Mesenchymal stem cell (in vitro differentiated cells and primary cell): ENCODE measurements around the gene MAP4K3.

Experiments used
- DNase-seq: peaks from one replicate; pipeline ENCODE4 v3.0.0-alpha.2; 2013
- H2AFZ ChIP-seq: one replicate; pipeline ENCODE4 v1.6.1; 2013; ENCODE audit warnings: low read depth, mild to moderate bottlenecking, control low read depth, inconsistent platforms, low read length, moderate library complexity
- H2AK5ac ChIP-seq: 2 replicates; pipeline ENCODE4 v1.6.1; 2013; ENCODE audit warnings: low read length, moderate library complexity, mild to moderate bottlenecking, inconsistent platforms; ENCODE audit not compliant: severe bottlenecking
- H2BK120ac ChIP-seq: one replicate; pipeline ENCODE4 v1.6.1; 2013; ENCODE audit warnings: low read depth, mild to moderate bottlenecking, inconsistent platforms, low read length, moderate library complexity
- H2BK12ac ChIP-seq, 2 experiments: one replicate each; pipeline ENCODE4 v1.6.1; 2013; ENCODE audit warnings: inconsistent platforms in 2 of 2, low read length in 2 of 2, mild to moderate bottlenecking in 2 of 2, moderate library complexity in 2 of 2, control low read depth in 1 of 2
- H2BK15ac ChIP-seq: one replicate; pipeline ENCODE4 v1.6.1; 2013; ENCODE audit warnings: mild to moderate bottlenecking, low read depth, inconsistent platforms; ENCODE audit not compliant: poor library complexity, severe bottlenecking
- H2BK5ac ChIP-seq: 2 replicates; pipeline ENCODE4 v1.6.1; 2013; ENCODE audit warnings: low read depth, mild to moderate bottlenecking, low read length, control low read depth, inconsistent platforms; ENCODE audit not compliant: poor library complexity, severe bottlenecking
- H3K14ac ChIP-seq, 2 experiments: one replicate each; pipeline ENCODE4 v1.6.1; 2013; ENCODE audit warnings: inconsistent platforms in 2 of 2, low read length in 2 of 2, control low read depth in 1 of 2, mild to moderate bottlenecking in 1 of 2, moderate library complexity in 1 of 2
- H3K18ac ChIP-seq, 2 experiments: one replicate each; pipeline ENCODE4 v1.6.1; 2013; ENCODE audit warnings: inconsistent platforms in 2 of 2, low read length in 2 of 2, control low read depth in 1 of 2, low read depth in 1 of 2, mild to moderate bottlenecking in 1 of 2
- H3K23ac ChIP-seq, 2 experiments: one replicate each; pipeline ENCODE4 v1.6.1; 2013; ENCODE audit warnings: inconsistent platforms in 2 of 2, low read length in 2 of 2, mild to moderate bottlenecking in 2 of 2, moderate library complexity in 2 of 2, control low read depth in 1 of 2
- H3K27ac ChIP-seq: 2 replicates; pipeline ENCODE4 v1.5.1; 2013; ENCODE audit warnings: mild to moderate bottlenecking, moderate library complexity, low read length, control low read depth, inconsistent platforms; ENCODE audit not compliant: poor library complexity, severe bottlenecking
- H3K27me3 ChIP-seq, 2 experiments: 2 replicates each; pipeline versions ENCODE4 v1.6.1 to v1.7.0; 2013; ENCODE audit warnings: low read length in 2 of 2, mild to moderate bottlenecking in 2 of 2, moderate library complexity in 2 of 2, control low read depth in 1 of 2, inconsistent platforms in 1 of 2; ENCODE audit not compliant: control insufficient read depth in 1 of 2, insufficient read depth in 1 of 2
- H3K36me3 ChIP-seq, 2 experiments: 2 replicates each; pipeline versions ENCODE4 v1.6.1 to v1.7.0; 2013; ENCODE audit warnings: low read length in 2 of 2, control low read depth in 1 of 2, inconsistent platforms in 1 of 2, low read depth in 1 of 2, mild to moderate bottlenecking in 1 of 2; ENCODE audit not compliant: insufficient read depth in 2 of 2, control insufficient read depth in 1 of 2
- H3K4ac ChIP-seq, 2 experiments: one replicate each; pipeline ENCODE4 v1.6.1; 2013; ENCODE audit warnings: inconsistent platforms in 2 of 2, low read length in 2 of 2, mild to moderate bottlenecking in 2 of 2, moderate library complexity in 2 of 2, control low read depth in 1 of 2, low read depth in 1 of 2
- H3K4me1 ChIP-seq: 2 replicates; pipeline ENCODE4 v1.6.1; 2013; ENCODE audit warnings: low read depth, low read length, control low read depth; ENCODE audit not compliant: control insufficient read depth, insufficient read depth
- H3K4me2 ChIP-seq: 2 replicates; pipeline ENCODE4 v1.6.1; 2013; ENCODE audit warnings: low read length, mild to moderate bottlenecking, inconsistent platforms; ENCODE audit not compliant: poor library complexity, severe bottlenecking
- H3K4me3 ChIP-seq, 2 experiments: 2 replicates each; pipeline versions ENCODE4 v1.5.1 to v1.7.0; 2013; ENCODE audit warnings: low read length in 2 of 2, mild to moderate bottlenecking in 2 of 2, control low read depth in 1 of 2, low read depth in 1 of 2; ENCODE audit not compliant: insufficient read depth in 1 of 2
- H3K79me1 ChIP-seq: replicated peaks from 2 replicates; pipeline ENCODE4 v1.6.1; 2013; ENCODE audit warnings: mild to moderate bottlenecking, control low read depth, low read length, inconsistent platforms; ENCODE audit not compliant: poor library complexity, severe bottlenecking
- H3K9ac ChIP-seq: 2 replicates; pipeline ENCODE4 v1.7.0; 2013; ENCODE audit warnings: mild to moderate bottlenecking, low read length, moderate library complexity
- H3K9me3 ChIP-seq: 2 replicates; pipeline ENCODE4 v1.7.0; 2013; ENCODE audit warnings: mild to moderate bottlenecking, low read length; ENCODE audit not compliant: control insufficient read depth
- H4K8ac ChIP-seq: one replicate; pipeline ENCODE4 v1.6.1; 2013; ENCODE audit warnings: inconsistent platforms, mild to moderate bottlenecking, low read length, moderate library complexity
- H4K91ac ChIP-seq: one replicate; pipeline ENCODE4 v1.6.1; 2013; ENCODE audit warnings: mild to moderate bottlenecking, low read length, inconsistent platforms
- WGBS: methylation state at CpG from one replicate; pipeline ENCODE4 v1.1.7; 2013; ENCODE audit warnings: mixed read lengths; 5-methylcytosine and 5-hydroxymethylcytosine counted together

The MAP4K3 gene

GRCh38 chr2:39283561-39283960 lies 153.5 kb downstream of the MAP4K3 start:
- Histone ChIP-seq H3K79me1 (peaks cover 4% of the 10 kb centered on the region), H3K14ac (no peak overlapping the region), H3K4me1 (no peaks in the 10 kb centered on the region), H3K9ac (no peak overlapping the region), H2BK15ac (no peak overlapping the region), H3K18ac (no peak overlapping the region), H2BK12ac (no peak overlapping the region), H3K36me3 (peaks cover 12 to 90% of the 10 kb centered on the region in 2 experiments), H3K23ac (no peak overlapping the region), H3K4me2 (no peak overlapping the region), H3K27ac (no peak overlapping the region), H3K4ac (no peak overlapping the region), H3K9me3 (no peaks in the 10 kb centered on the region), H4K91ac (no peak overlapping the region), H2AFZ (no peak overlapping the region), H2BK120ac (no peak overlapping the region), H3K4me3 (no peak overlapping the region), H2BK5ac (no peak overlapping the region), H3K27me3 (no peaks in the 10 kb centered on the region), H2AK5ac (no peak overlapping the region), H4K8ac (no peak overlapping the region)
- WGBS = 70% methylated on average over 1 of the region's 1 CpG
- DNase-seq = no peak

DNA sequence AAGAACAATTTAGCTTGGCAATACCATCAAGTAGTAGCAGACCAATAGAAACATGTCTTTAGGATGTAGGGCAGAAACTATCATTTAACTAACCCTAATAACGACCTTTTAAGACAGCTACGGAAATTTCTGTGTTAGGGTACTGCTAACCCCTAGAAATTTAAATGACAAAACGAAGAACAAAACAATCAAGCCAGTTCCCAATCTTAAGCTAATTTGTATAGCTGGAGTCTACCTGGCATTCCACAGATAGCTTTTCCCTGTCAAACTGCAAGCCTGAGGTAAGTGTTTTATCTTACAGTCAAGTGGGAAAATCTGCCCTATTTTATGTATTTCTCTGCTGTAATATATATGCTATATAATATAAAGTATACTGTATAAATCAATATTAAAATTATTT lies 155.7 kb downstream of the MAP4K3 start:
- no peak for DNase-seq
- Histone ChIP-seq H2BK120ac (no peak overlapping the region), H3K27ac (no peak overlapping the region), H3K4me1 (no peaks in the 10 kb centered on the region), H3K4ac (no peak overlapping the region), H2AK5ac (no peak overlapping the region), H3K23ac (no peak overlapping the region), H3K18ac (no peak overlapping the region), H3K9ac (no peak overlapping the region), H3K27me3 (no peaks in the 10 kb centered on the region), H2BK5ac (no peak overlapping the region), H4K91ac (no peak overlapping the region), H2BK15ac (no peak overlapping the region), H3K4me2 (no peak overlapping the region), H2AFZ (no peak overlapping the region), H3K14ac (no peak overlapping the region), H3K36me3 (peaks cover 16 to 90% of the 10 kb centered on the region in 2 experiments), H3K4me3 (no peak overlapping the region), H2BK12ac (no peak overlapping the region), H3K9me3 (no peaks in the 10 kb centered on the region), H4K8ac (no peak overlapping the region), H3K79me1 (peaks cover 6% of the 10 kb centered on the region)
- 98% methylated on average over 3 of the region's 3 CpGs for WGBS

DNA sequence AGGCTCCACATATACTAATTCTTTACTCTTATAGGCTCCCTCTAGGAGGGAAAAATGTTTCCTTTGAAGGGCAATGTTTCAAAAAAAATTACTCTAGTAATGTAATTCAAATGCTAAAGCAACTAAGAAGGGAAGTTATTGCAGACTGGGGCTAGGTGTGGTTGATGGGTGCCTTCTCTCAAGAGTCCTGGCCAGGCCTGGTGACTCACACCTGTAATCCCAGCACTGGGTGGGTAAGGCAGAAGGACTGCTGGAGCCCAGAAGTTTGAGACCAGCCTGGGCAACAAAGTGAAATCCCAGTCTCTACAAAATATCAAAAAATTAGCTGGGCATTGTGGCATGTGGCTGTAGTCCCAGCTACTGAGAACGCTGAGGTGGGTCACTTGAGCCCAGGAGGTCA lies 162.1 kb downstream of the MAP4K3 start:
- no peaks in the 10 kb centered on the region for H3K27me3 ChIP-seq
- peaks cover 6% of the 10 kb centered on the region for H3K79me1 ChIP-seq
- H2BK12ac ChIP-seq = no peak overlapping the region
- no peak overlapping the region for H4K8ac ChIP-seq
- no peak overlapping the region for H3K14ac ChIP-seq
- 90% methylated on average over 1 of the region's 1 CpG for WGBS
- no peak overlapping the region for H2AK5ac ChIP-seq
- H3K18ac ChIP-seq = no peak overlapping the region
- H3K4me2 ChIP-seq = no peak overlapping the region
- no peaks in the 10 kb centered on the region for H3K9me3 ChIP-seq
- no peak overlapping the region for H3K4me3 ChIP-seq
- DNase-seq = peak; percentile 6
- peaks cover 18 to 95% of the 10 kb centered on the region in 2 experiments for H3K36me3 ChIP-seq
- H2BK15ac ChIP-seq = no peak overlapping the region
- H3K9ac ChIP-seq = no peak overlapping the region
- no peak overlapping the region for H2AFZ ChIP-seq
- H2BK120ac ChIP-seq = no peak overlapping the region
- no peak overlapping the region for H3K27ac ChIP-seq
- no peak overlapping the region for H4K91ac ChIP-seq
- no peak overlapping the region for H3K4ac ChIP-seq
- no peak overlapping the region for H2BK5ac ChIP-seq
- H3K23ac ChIP-seq = no peak overlapping the region
- no peaks in the 10 kb centered on the region for H3K4me1 ChIP-seq

GRCh38 chr2:39269941-39270340 lies 167.1 kb downstream of the MAP4K3 start:
- Histone ChIP-seq H2BK120ac (no peak overlapping the region), H4K91ac (no peak overlapping the region), H3K18ac (no peak overlapping the region), H3K23ac (no peak overlapping the region), H3K27me3 (no peaks in the 10 kb centered on the region), H3K27ac (no peak overlapping the region), H3K4me2 (no peak overlapping the region), H3K4me1 (no peaks in the 10 kb centered on the region), H3K14ac (no peak overlapping the region), H3K4ac (no peak overlapping the region), H4K8ac (no peak overlapping the region), H3K9ac (no peak overlapping the region), H2BK5ac (no peak overlapping the region), H2AFZ (no peak overlapping the region), H3K36me3 (peaks cover 9 to 75% of the 10 kb centered on the region in 2 experiments), H3K4me3 (no peak overlapping the region), H3K9me3 (no peaks in the 10 kb centered on the region), H2BK15ac (no peak overlapping the region), H3K79me1 (peaks cover 3% of the 10 kb centered on the region), H2AK5ac (no peak overlapping the region), H2BK12ac (no peak overlapping the region)
- WGBS = 96% methylated on average over 3 of the region's 3 CpGs
- no peak for DNase-seq
